HEK293 (cell line): ENCODE measurements around the gene RBFOX2.

Experiments used
- CTCF ChIA-PET: fragments of 350-600 bp; formaldehyde crosslinking; extraction: SDS; loops from one replicate; lab custom pipeline; 2021; ENCODE audit warnings: antibody characterized with exemption; lab: Yijun Ruan, JAX
- POLR2A ChIA-PET: fragments of 300-600 bp; formaldehyde crosslinking; extraction: SDS; loops from one replicate; lab custom pipeline; 2020; ENCODE audit warnings: antibody characterized with exemption, inconsistent platforms; lab: Yijun Ruan, JAX
- H3K27ac ChIP-seq: fragments of 200-500 bp; sonication (Bioruptor generic); 2 replicates; pipeline ENCODE4 v1.5.1; 2014; ENCODE audit warnings: low read depth, low read length, control low read depth, inconsistent platforms; ENCODE audit errors: extremely low read depth
- H3K36me3 ChIP-seq, 2 experiments: fragments of 200-500 bp in 1 of 2; sonication (Bioruptor generic) in 1 of 2; 1 replicate in 1 of 2; 2 replicates in 1 of 2; pipeline ENCODE4 v1.5.1; 2014 to 2017; ENCODE audit warnings: inconsistent platforms in 2 of 2, low read length in 2 of 2; ENCODE audit not compliant: control insufficient read depth in 2 of 2, insufficient read depth in 1 of 2
- H3K4me1 ChIP-seq: fragments of 200-500 bp; sonication (Bioruptor generic); 2 replicates; pipeline ENCODE4 v1.5.1; 2014; ENCODE audit warnings: mild to moderate bottlenecking, low read length, inconsistent platforms; ENCODE audit not compliant: control insufficient read depth, insufficient read depth
- H3K4me3 ChIP-seq: 2 replicates; pipeline ENCODE4 v1.5.1; 2011; ENCODE audit warnings: low read depth, mild to moderate bottlenecking, control low read depth, low read length, moderate library complexity
- H3K9me3 ChIP-seq: fragments of 200-500 bp; sonication (Bioruptor generic); 2 replicates; pipeline ENCODE4 v1.5.1; 2014; ENCODE audit warnings: low read depth, low read length, inconsistent platforms; ENCODE audit not compliant: control insufficient read depth, insufficient read depth
- BCL11A ChIP-seq: fragments of 450-650 bp; formaldehyde crosslinking; IDR thresholded peaks from 2 replicates; pipeline ENCODE4 v1.5.1; 2016; ENCODE audit warnings: low read depth, missing biosample characterization, missing genetic modification characterization
- HOXA7 ChIP-seq: sonication (generic); formaldehyde crosslinking; IDR thresholded peaks from 2 replicates; pipeline ENCODE4 v1.8.1; 2022; ENCODE audit warnings: missing genetic modification reagents, borderline replicate concordance
- RBAK ChIP-seq: fragments of 450-650 bp; formaldehyde crosslinking; IDR thresholded peaks from 2 replicates; pipeline ENCODE4 v1.5.1; 2016; ENCODE audit warnings: missing biosample characterization, missing genetic modification characterization
- SP7 ChIP-seq: fragments of 450-650 bp; formaldehyde crosslinking; IDR thresholded peaks from 2 replicates; pipeline ENCODE4 v1.5.1; 2016; ENCODE audit warnings: missing biosample characterization, missing genetic modification characterization
- ZEB2 ChIP-seq: fragments of 450-650 bp; formaldehyde crosslinking; IDR thresholded peaks from 2 replicates; pipeline ENCODE4 v1.5.1; 2016; ENCODE audit warnings: missing biosample characterization, missing genetic modification characterization
- ZNF155 ChIP-seq: fragments of 450-650 bp; formaldehyde crosslinking; IDR thresholded peaks from 2 replicates; pipeline ENCODE4 v1.5.1; 2016; ENCODE audit warnings: missing biosample characterization, missing genetic modification characterization
- ZNF302 ChIP-seq: fragments of 450-650 bp; formaldehyde crosslinking; IDR thresholded peaks from 2 replicates; pipeline ENCODE4 v1.5.1; 2016; ENCODE audit warnings: missing biosample characterization, missing genetic modification characterization, low read depth
- ZNF37A ChIP-seq: fragments of 450-650 bp; IDR thresholded peaks from 2 replicates; pipeline ENCODE4 v1.5.1; 2018; ENCODE audit warnings: missing biosample characterization, missing genetic modification characterization
- ZNF501 ChIP-seq: fragments of 450-650 bp; formaldehyde crosslinking; IDR thresholded peaks from 2 replicates; pipeline ENCODE4 v1.5.1; 2016; ENCODE audit warnings: missing biosample characterization, missing genetic modification characterization
- ZNF600 ChIP-seq: fragments of 450-650 bp; formaldehyde crosslinking; IDR thresholded peaks from 2 replicates; pipeline ENCODE4 v1.5.1; 2016; ENCODE audit warnings: missing biosample characterization, missing genetic modification characterization
- ZNF664 ChIP-seq: fragments of 450-650 bp; formaldehyde crosslinking; IDR thresholded peaks from 2 replicates; pipeline ENCODE4 v1.5.1; 2016; ENCODE audit warnings: missing biosample characterization, missing genetic modification characterization
- ZNF747 ChIP-seq: fragments of 450-650 bp; formaldehyde crosslinking; IDR thresholded peaks from 2 replicates; pipeline ENCODE4 v1.5.1; 2016; ENCODE audit warnings: missing biosample characterization, missing genetic modification characterization
- TF ChIP-seq, protein P1 (sequence below): fragments of 450-650 bp; formaldehyde crosslinking; optimal IDR thresholded peaks from 2 replicates; pipeline ENCODE3; 2016; ENCODE audit warnings: missing biosample characterization, mild to moderate bottlenecking, missing genetic modification characterization
- TF ChIP-seq, protein P2 (sequence below): fragments of 450-650 bp; formaldehyde crosslinking; IDR thresholded peaks from 2 replicates; pipeline ENCODE4 v1.5.1; 2017; ENCODE audit warnings: missing biosample characterization, missing genetic modification characterization
- TF ChIP-seq, protein P3 (sequence below): fragments of 450-650 bp; formaldehyde crosslinking; IDR thresholded peaks from 2 replicates; pipeline ENCODE4 v1.5.1; 2016; ENCODE audit warnings: missing biosample characterization, missing genetic modification characterization
- TF ChIP-seq, protein P4 (sequence below): fragments of 450-650 bp; formaldehyde crosslinking; IDR thresholded peaks from 2 replicates; pipeline ENCODE4 v1.5.1; 2016; ENCODE audit warnings: missing biosample characterization, missing genetic modification characterization
- TF ChIP-seq, protein P5 (sequence below): fragments of 450-650 bp; formaldehyde crosslinking; IDR thresholded peaks from 2 replicates; pipeline ENCODE4 v1.5.1; 2016; ENCODE audit warnings: missing biosample characterization, missing genetic modification characterization
- TF ChIP-seq, protein P6 (sequence below): fragments of 450-650 bp; formaldehyde crosslinking; IDR thresholded peaks from 2 replicates; pipeline ENCODE4 v1.5.1; 2016; ENCODE audit warnings: missing biosample characterization, missing genetic modification characterization

Gene RBFOX2

DNA sequence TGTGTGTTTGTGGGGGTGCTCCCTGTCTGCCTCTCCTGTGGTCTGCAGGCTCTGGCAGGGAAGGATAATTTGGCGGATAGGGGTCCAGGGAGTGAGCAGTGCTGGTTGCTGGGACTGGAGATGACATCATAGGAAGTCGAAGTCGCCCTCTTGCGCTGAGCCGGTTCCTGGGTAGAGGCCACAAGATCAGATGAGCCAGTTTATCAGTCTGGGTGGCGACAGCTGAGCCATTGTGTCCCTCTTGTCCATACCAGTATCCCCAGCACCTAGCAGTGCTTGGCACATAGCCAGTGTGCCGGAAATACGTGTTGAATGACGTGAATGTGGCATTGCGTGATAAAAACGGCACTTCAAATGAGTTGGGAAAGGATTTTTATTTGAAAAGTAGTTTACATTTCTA, 301.2 kb downstream of the RBFOX2 start:
- Histone ChIP-seq H3K4me3 (no peak overlapping the region), H3K27ac (no peak overlapping the region), H3K36me3 (no peaks in the 10 kb centered on the region), H3K4me1 (no peaks in the 10 kb centered on the region), H3K9me3 (no peaks in the 10 kb centered on the region)
- ChIA-PET POLR2A (no interaction called here), CTCF (interaction anchor here (1.2 to 1.5 kb wide), 2 partner anchors 96 to 338 kb away, joined by 5 read pairs; no protein-coding TSS in a partner anchor)
- no peak for TF ChIP-seq ZEB2 (tag by site-specific recombination)
- no peak for TF ChIP-seq ZNF302 (tag by site-specific recombination)
- TF ChIP-seq ZNF600 (tag by site-specific recombination): no peak
- TF ChIP-seq ZNF501 (tag by site-specific recombination): no peak
- TF ChIP-seq, protein P1, sequence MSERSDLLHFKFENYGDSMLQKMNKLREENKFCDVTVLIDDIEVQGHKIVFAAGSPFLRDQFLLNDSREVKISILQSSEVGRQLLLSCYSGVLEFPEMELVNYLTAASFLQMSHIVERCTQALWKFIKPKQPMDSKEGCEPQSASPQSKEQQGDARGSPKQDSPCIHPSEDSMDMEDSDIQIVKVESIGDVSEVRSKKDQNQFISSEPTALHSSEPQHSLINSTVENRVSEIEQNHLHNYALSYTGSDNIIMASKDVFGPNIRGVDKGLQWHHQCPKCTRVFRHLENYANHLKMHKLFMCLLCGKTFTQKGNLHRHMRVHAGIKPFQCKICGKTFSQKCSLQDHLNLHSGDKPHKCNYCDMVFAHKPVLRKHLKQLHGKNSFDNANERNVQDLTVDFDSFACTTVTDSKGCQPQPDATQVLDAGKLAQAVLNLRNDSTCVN (tag by site-specific recombination): no peak
- TF ChIP-seq, protein P2, sequence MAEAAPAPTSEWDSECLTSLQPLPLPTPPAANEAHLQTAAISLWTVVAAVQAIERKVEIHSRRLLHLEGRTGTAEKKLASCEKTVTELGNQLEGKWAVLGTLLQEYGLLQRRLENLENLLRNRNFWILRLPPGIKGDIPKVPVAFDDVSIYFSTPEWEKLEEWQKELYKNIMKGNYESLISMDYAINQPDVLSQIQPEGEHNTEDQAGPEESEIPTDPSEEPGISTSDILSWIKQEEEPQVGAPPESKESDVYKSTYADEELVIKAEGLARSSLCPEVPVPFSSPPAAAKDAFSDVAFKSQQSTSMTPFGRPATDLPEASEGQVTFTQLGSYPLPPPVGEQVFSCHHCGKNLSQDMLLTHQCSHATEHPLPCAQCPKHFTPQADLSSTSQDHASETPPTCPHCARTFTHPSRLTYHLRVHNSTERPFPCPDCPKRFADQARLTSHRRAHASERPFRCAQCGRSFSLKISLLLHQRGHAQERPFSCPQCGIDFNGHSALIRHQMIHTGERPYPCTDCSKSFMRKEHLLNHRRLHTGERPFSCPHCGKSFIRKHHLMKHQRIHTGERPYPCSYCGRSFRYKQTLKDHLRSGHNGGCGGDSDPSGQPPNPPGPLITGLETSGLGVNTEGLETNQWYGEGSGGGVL (tag by site-specific recombination): no peak
- TF ChIP-seq, protein P3, sequence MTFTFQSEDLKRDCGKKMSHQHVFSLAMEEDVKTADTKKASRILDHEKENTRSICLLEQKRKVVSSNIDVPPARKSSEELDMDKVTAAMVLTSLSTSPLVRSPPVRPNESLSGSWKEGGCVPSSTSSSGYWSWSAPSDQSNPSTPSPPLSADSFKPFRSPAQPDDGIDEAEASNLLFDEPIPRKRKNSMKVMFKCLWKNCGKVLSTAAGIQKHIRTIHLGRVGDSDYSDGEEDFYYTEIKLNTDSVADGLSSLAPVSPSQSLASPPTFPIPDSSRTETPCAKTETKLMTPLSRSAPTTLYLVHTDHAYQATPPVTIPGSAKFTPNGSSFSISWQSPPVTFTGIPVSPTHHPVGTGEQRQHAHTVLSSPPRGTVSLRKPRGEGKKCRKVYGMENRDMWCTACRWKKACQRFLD (tag by site-specific recombination): no peak
- TF ChIP-seq ZNF37A (tag by site-specific recombination): no peak
- no peak for TF ChIP-seq SP7 (tag by site-specific recombination)
- TF ChIP-seq HOXA7 (CRISPR knock-in tag): no peak
- no peak for TF ChIP-seq ZNF747 (tag by site-specific recombination)
- no peak for TF ChIP-seq RBAK (tag by site-specific recombination)
- TF ChIP-seq, protein P4, sequence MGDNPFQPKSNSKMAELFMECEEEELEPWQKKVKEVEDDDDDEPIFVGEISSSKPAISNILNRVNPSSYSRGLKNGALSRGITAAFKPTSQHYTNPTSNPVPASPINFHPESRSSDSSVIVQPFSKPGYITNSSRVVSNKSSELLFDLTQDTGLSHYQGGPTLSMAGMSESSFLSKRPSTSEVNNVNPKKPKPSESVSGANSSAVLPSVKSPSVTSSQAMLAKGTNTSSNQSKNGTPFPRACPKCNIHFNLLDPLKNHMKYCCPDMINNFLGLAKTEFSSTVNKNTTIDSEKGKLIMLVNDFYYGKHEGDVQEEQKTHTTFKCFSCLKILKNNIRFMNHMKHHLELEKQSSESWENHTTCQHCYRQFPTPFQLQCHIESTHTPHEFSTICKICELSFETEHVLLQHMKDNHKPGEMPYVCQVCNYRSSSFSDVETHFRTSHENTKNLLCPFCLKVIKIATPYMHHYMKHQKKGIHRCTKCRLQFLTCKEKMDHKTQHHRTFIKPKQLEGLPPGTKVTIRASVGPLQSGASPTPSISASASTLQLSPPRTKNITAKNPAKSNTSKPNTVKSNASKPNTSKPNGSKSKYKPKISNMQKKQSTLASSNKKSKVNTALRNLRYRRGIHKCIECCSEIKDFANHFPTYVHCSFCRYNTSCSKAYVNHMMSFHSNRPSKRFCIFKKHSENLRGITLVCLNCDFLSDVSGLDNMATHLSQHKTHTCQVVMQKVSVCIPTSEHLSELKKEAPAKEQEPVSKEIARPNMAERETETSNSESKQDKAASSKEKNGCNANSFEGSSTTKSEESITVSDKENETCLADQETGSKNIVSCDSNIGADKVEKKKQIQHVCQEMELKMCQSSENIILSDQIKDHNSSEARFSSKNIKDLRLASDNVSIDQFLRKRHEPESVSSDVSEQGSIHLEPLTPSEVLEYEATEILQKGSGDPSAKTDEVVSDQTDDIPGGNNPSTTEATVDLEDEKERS (tag by site-specific recombination): no peak
- TF ChIP-seq, protein P5, sequence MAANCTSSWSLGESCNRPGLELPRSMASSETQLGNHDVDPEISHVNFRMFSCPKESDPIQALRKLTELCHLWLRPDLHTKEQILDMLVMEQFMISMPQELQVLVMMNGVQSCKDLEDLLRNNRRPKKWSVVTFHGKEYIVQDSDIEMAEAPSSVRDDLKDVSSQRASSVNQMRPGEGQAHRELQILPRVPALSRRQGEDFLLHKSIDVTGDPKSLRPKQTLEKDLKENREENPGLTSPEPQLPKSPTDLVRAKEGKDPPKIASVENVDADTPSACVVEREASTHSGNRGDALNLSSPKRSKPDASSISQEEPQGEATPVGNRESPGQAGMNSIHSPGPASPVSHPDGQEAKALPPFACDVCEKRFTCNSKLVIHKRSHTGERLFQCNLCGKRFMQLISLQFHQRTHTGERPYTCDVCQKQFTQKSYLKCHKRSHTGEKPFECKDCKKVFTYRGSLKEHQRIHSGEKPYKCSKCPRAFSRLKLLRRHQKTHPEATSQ (tag by site-specific recombination): no peak
- TF ChIP-seq ZNF155 (tag by site-specific recombination): no peak
- no peak for TF ChIP-seq ZNF664 (tag by site-specific recombination)
- TF ChIP-seq, protein P6, sequence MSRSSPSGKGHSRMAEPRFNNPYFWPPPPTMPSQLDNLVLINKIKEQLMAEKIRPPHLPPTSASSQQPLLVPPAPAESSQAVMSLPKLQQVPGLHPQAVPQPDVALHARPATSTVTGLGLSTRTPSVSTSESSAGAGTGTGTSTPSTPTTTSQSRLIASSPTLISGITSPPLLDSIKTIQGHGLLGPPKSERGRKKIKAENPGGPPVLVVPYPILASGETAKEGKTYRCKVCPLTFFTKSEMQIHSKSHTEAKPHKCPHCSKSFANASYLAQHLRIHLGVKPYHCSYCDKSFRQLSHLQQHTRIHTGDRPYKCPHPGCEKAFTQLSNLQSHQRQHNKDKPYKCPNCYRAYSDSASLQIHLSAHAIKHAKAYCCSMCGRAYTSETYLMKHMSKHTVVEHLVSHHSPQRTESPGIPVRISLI: no peak
- no peak for TF ChIP-seq BCL11A
